GM12878 (cell line): ENCODE results near the gene KRT222. TPM values are rescaled to one million over a fixed set of nuclear protein-coding genes. Genes with fewer than 3 reads are reported as not detected.

Source experiments
- ATAC-seq: fragments of 200-7000 bp; cut with Tn5 transposase; 3 replicates; pipeline ENCODE4 v1.9.1; 2020; ENCODE audit warnings: mild to moderate bottlenecking, moderate library complexity
- BruUV-seq: library from RNA; stranded (reverse); fragments of 400-500 nt; replicated peaks from 2 replicates; lab custom pipeline; 2021; lab: Mats Ljungman, UMichigan
- CTCF ChIA-PET: fragments of 300-600 bp; sonication (Branson Sonifier 250); formaldehyde crosslinking; extraction: SDS; loops from one replicate; lab custom pipeline; 2021; ENCODE audit warnings: inconsistent platforms; lab: Yijun Ruan, JAX
- POLR2A ChIA-PET: fragments of 350-600 bp; formaldehyde crosslinking; extraction: SDS; loops from one replicate; lab custom pipeline; 2021; ENCODE audit warnings: inconsistent platforms; lab: Charles Lee
- RAD21 ChIA-PET: fragments of 300-600 bp; sonication (Branson Sonifier 250); formaldehyde crosslinking; loops from one replicate; lab custom pipeline; 2023; ENCODE audit warnings: antibody characterized with exemption; ENCODE audit not compliant: unreplicated experiment; lab: Charles Lee
- SMC1A ChIA-PET: fragments of 300-600 bp; sonication (Branson Sonifier 250); formaldehyde crosslinking; loops from one replicate; lab custom pipeline; 2023; ENCODE audit not compliant: unreplicated experiment, uncharacterized antibody; lab: Charles Lee
- DNase-seq: peaks from one replicate; pipeline ENCODE4 v3.0.0-alpha.2; 2011; ENCODE audit warnings: low read depth, low spot score
- FAIRE-seq: peaks from 3 replicates; lab custom pipeline; 2011; peaks lifted over from hg19 to GRCh38; lab: Jason Lieb, UNC
- H2AFZ ChIP-seq: 2 replicates; pipeline ENCODE4 v1.6.0; 2011; ENCODE audit warnings: low read depth, low read length, control low read depth; ENCODE audit not compliant: control insufficient read depth
- H3K27ac ChIP-seq: 2 replicates; pipeline ENCODE4 v1.5.1; 2011; ENCODE audit warnings: control low read depth; ENCODE audit not compliant: control insufficient read depth, insufficient read depth
- H3K27me3 ChIP-seq, 2 experiments: replicated peaks in 1 of 2; 2 replicates each; pipeline versions ENCODE4 v1.6.0 to v1.6.1; 2011; ENCODE audit warnings: low read length in 1 of 2; ENCODE audit not compliant: control insufficient read depth in 2 of 2, insufficient read depth in 2 of 2
- H3K36me3 ChIP-seq, 2 experiments: 2 replicates each; pipeline ENCODE4 v1.5.1; 2011; ENCODE audit warnings: low read length in 1 of 2; ENCODE audit not compliant: control insufficient read depth in 2 of 2, insufficient read depth in 2 of 2
- H3K4me1 ChIP-seq: 2 replicates; pipeline ENCODE4 v1.6.1; 2011; ENCODE audit warnings: mild to moderate bottlenecking, low read length, moderate library complexity, mixed read lengths; ENCODE audit not compliant: control insufficient read depth, insufficient read depth
- H3K4me2 ChIP-seq: 2 replicates; pipeline ENCODE4 v1.6.0; 2011; ENCODE audit warnings: control low read depth; ENCODE audit not compliant: control insufficient read depth, insufficient read depth
- H3K4me3 ChIP-seq: fragments of 200-600 bp; sonication (generic); 2 replicates; pipeline ENCODE4 v1.5.1; 2016
- H3K79me2 ChIP-seq: 2 replicates; pipeline ENCODE4 v1.6.0; 2011; ENCODE audit warnings: low read length; ENCODE audit not compliant: control insufficient read depth, insufficient read depth
- H3K9ac ChIP-seq: 2 replicates; pipeline ENCODE4 v1.8.0; 2011; ENCODE audit warnings: low read length, control low read depth, mixed read lengths; ENCODE audit not compliant: control insufficient read depth, insufficient read depth
- H3K9me3 ChIP-seq: replicated peaks from 3 replicates; pipeline ENCODE4 v1.5.1; 2011; ENCODE audit warnings: mild to moderate bottlenecking, low read length; ENCODE audit not compliant: control insufficient read depth, insufficient read depth
- H4K20me1 ChIP-seq: 2 replicates; pipeline ENCODE4 v1.6.0; 2011; ENCODE audit not compliant: control insufficient read depth, insufficient read depth
- CREB1 ChIP-seq: IDR thresholded peaks from 2 replicates; pipeline ENCODE4 v1.6.1; 2012; ENCODE audit warnings: low read depth, mild to moderate bottlenecking, inconsistent platforms
- EP300 ChIP-seq, 2 experiments: fragments of 150-350 bp in 1 of 2; IDR thresholded peaks; 2 replicates each; pipeline ENCODE4 v1.6.1; 2011 to 2012; ENCODE audit warnings: low read depth in 2 of 2, low read length in 2 of 2, borderline replicate concordance in 1 of 2, improper control_type of control experiment in 1 of 2, inconsistent platforms in 1 of 2; ENCODE audit not compliant: control insufficient read depth in 1 of 2
- IKZF1 ChIP-seq: fragments of 450-650 bp; conservative IDR thresholded peaks from 2 replicates; pipeline ENCODE4 v1.6.1; 2017; ENCODE audit warnings: antibody characterized with exemption, mild to moderate bottlenecking
- MTA3 ChIP-seq: IDR thresholded peaks from 2 replicates; pipeline ENCODE4 v1.6.1; 2012; ENCODE audit warnings: low read length, inconsistent platforms, borderline replicate concordance
- SIN3A ChIP-seq: IDR thresholded peaks from 2 replicates; pipeline ENCODE4 v1.6.1; 2012; ENCODE audit warnings: low read depth, low read length, improper control_type of control experiment
- STAT3 ChIP-seq: IDR thresholded peaks from 2 replicates; pipeline ENCODE4 v1.6.1; 2011; ENCODE audit warnings: low read depth, low read length, improper control_type of control experiment
- WGBS: methylation state at CpG from one replicate; pipeline ENCODE4 v1.1.6; 2016; ENCODE audit warnings: low lambda C conversion rate; ENCODE audit not compliant: insufficient replicate concordance, insufficient coverage; ENCODE audit errors: missing lambda C conversion rate; 5-methylcytosine and 5-hydroxymethylcytosine counted together
- in situ Hi-C: fragments of 300-500 bp; cut with MboI; formaldehyde crosslinking; loops from 9 replicates; pipeline ENCODE4 v1.14.3; 2018; ENCODE audit warnings: mixed read lengths
- intact Hi-C: fragments of 100-400 bp; cut with micrococcal nuclease; formaldehyde crosslinking; loops from one replicate; pipeline ENCODE4 v1.14.2; 2022; ENCODE audit not compliant: unreplicated experiment
- polyA plus RNA-seq, 11 experiments: library from polyadenylated mRNA; depleted of rRNA in 4 of 11; unstranded in 6 of 11; stranded (reverse) in 5 of 11; fragments of >200 nt; fragmentation: Nextera tagmentation in 4 of 11; fragmentation: Illumina TruSeq in 1 of 11; extraction: Ambion mirVana in 4 of 11; extraction: Trizol in 1 of 11; gene quantifications; 1 replicate in 1 of 11; 2 replicates in 10 of 11; pipeline versions ENCODE4 v1.2.1 to v1.2.3, GENCODE V29; 2011 to 2016; ENCODE audit warnings: inconsistent platforms in 2 of 11, missing spikeins in 2 of 11, low read depth in 1 of 11
- total RNA-seq, 4 experiments: library from RNA; depleted of rRNA in 3 of 4; stranded (reverse); fragments of >200 nt in 3 of 4; fragmentation: Illumina TruSeq in 1 of 4; extraction: Trizol in 1 of 4; gene quantifications; 2 replicates each; pipeline versions ENCODE4 v1.2.1 to v1.2.3, GENCODE V29; 2013 to 2021
- TF ChIP-seq, protein P1 (sequence below): fragments of 450-650 bp; IDR thresholded peaks from 2 replicates; pipeline ENCODE4 v1.6.1; 2016; ENCODE audit warnings: mild to moderate bottlenecking, moderate library complexity, borderline replicate concordance

The KRT222 gene
- total and polyA plus RNA-seq, 10 of the 15 experiments (the other 5 are each of a cell fraction or from before 2014, with no cell fraction given): 0.21 to 6.4 (median 0.54) TPM; not detected in 1

- ChIA-PET POLR2A (interaction anchor here (0.5 to 2.6 kb wide), 6 partner anchors 10 to 1282 kb away, joined by 3 to 16 read pairs (median 4); partner anchors contain the start of gene SMARCE1), CTCF (interaction anchor here (0.9 to 5.1 kb wide), 20 partner anchors 9 to 1054 kb away, joined by 3 to 36 read pairs (median 4); partner anchors contain the start of gene SMARCE1), RAD21 (interaction anchor here (0.8 to 3.5 kb wide), 22 partner anchors 8 to 1044 kb away, joined by 3 to 37 read pairs (median 6); partner anchors contain the start of gene SMARCE1), SMC1A (interaction anchor here (0.7 to 3.9 kb wide), 36 partner anchors 8 to 1041 kb away, joined by 3 to 28 read pairs (median 4); partner anchors contain the start of gene KRT12)
- Histone ChIP-seq H3K4me3 (no peak overlapping the region), H3K27me3 (no peaks in the 10 kb centered on the region), H3K9me3 (no peaks in the 10 kb centered on the region), H3K9ac (no peak overlapping the region), H4K20me1 (no peaks in the 10 kb centered on the region), H3K79me2 (no peaks in the 10 kb centered on the region), H3K4me2 (no peak overlapping the region), H3K36me3 (peaks cover 0 to 21% of the 10 kb centered on the region in 2 experiments; a peak in 3 of 4 replicates), H3K27ac (no peak overlapping the region), H2AFZ (no peak overlapping the region), H3K4me1 (peaks cover 27% of the 10 kb centered on the region)
- 57% methylated on average over 5 of the region's 5 CpGs for WGBS
- FAIRE-seq (no peak), ATAC-seq (peak; percentile 35), DNase-seq (no peak)
- intact Hi-C loops (loop anchor here (10.0 kb wide), 1 partner anchor 699 kb away; no protein-coding TSS in a partner anchor), in situ Hi-C loops (no loop called here)
- BruUV-seq: no TSS peak
- TF ChIP-seq MTA3 (peak; percentile 55; the same call in 1 of the 2 replicates), SIN3A (no peak)
These were observed 39.7 kb downstream of the KRT222 start for GRCh38 chr17:40625311-40625710.

GRCh38 chr17:40623419-40624210 is 41.4 kb downstream of the KRT222 start:
- 32% methylated on average over 12 of the region's 12 CpGs for WGBS
- Histone ChIP-seq H3K9me3 (no peaks in the 10 kb centered on the region), H3K79me2 (no peaks in the 10 kb centered on the region), H3K4me3 (peak overlapping the region; percentile 8; the same call in 1 of the 2 replicates), H3K36me3 (peaks cover 0 to 5% of the 10 kb centered on the region in 2 experiments; a peak in 2 of 4 replicates), H3K27ac (0 out of 2 replicates have a peak overlapping the region, but pooled peaks have one; percentile 34), H3K9ac (no peak overlapping the region), H3K4me1 (peaks cover 27% of the 10 kb centered on the region), H2AFZ (peak overlapping the region; percentile 42), H3K4me2 (no peak overlapping the region; the same call in 1 of the 2 replicates), H3K27me3 (no peaks in the 10 kb centered on the region)
- intact Hi-C loops (loop anchor here (5.0 to 10.0 kb wide), 2 partner anchors 104 to 701 kb away; no protein-coding TSS in a partner anchor), in situ Hi-C loops (no loop called here)
- no peak for FAIRE-seq
- RAD21 ChIA-PET: interaction anchor here (0.6 to 3.5 kb wide), 16 partner anchors 8 to 1046 kb away, joined by 3 to 37 read pairs (median 6); partner anchors contain the start of genes SMARCE1 and TOP2A
- no peak for DNase-seq
- SMC1A ChIA-PET: interaction anchor here (0.9 to 3.9 kb wide), 15 partner anchors 8 to 1040 kb away, joined by 3 to 28 read pairs (median 7); partner anchors contain the start of gene SMARCE1
- POLR2A ChIA-PET: interaction anchor here (0.6 to 2.6 kb wide), 5 partner anchors 9 to 1044 kb away, joined by 3 to 16 read pairs (median 4); partner anchors contain the start of gene SMARCE1
- CTCF ChIA-PET: interaction anchor here (0.5 to 5.1 kb wide), 17 partner anchors 8 to 1055 kb away, joined by 3 to 36 read pairs (median 4); partner anchors contain the start of gene SMARCE1
- ATAC-seq: peak; percentile 12
- TF ChIP-seq, protein P1, sequence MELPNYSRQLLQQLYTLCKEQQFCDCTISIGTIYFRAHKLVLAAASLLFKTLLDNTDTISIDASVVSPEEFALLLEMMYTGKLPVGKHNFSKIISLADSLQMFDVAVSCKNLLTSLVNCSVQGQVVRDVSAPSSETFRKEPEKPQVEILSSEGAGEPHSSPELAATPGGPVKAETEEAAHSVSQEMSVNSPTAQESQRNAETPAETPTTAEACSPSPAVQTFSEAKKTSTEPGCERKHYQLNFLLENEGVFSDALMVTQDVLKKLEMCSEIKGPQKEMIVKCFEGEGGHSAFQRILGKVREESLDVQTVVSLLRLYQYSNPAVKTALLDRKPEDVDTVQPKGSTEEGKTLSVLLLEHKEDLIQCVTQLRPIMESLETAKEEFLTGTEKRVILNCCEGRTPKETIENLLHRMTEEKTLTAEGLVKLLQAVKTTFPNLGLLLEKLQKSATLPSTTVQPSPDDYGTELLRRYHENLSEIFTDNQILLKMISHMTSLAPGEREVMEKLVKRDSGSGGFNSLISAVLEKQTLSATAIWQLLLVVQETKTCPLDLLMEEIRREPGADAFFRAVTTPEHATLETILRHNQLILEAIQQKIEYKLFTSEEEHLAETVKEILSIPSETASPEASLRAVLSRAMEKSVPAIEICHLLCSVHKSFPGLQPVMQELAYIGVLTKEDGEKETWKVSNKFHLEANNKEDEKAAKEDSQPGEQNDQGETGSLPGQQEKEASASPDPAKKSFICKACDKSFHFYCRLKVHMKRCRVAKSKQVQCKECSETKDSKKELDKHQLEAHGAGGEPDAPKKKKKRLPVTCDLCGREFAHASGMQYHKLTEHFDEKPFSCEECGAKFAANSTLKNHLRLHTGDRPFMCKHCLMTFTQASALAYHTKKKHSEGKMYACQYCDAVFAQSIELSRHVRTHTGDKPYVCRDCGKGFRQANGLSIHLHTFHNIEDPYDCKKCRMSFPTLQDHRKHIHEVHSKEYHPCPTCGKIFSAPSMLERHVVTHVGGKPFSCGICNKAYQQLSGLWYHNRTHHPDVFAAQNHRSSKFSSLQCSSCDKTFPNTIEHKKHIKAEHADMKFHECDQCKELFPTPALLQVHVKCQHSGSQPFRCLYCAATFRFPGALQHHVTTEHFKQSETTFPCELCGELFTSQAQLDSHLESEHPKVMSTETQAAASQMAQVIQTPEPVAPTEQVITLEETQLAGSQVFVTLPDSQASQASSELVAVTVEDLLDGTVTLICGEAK: peak; percentile 74; the same call in 1 of the 2 replicates
- TF ChIP-seq STAT3 (no peak), IKZF1 (no peak), EP300 (IDR thresholded peaks at IDR 0.05; ENCODE audit: borderline replicate concordance in 1 of 2, control insufficient read depth in 1 of 2, low read depth in 2 of 2, low read length in 2 of 2) (no peak), CREB1 (0 out of 2 replicates have a peak, but pooled peaks have one; percentile 5)
- TF ChIP-seq, all 136 proteins: peak for 2
- no TSS peak for BruUV-seq
- H4K20me1 ChIP-seq: no peaks in the 10 kb centered on the region
